Parathyroid adenoma (tissue), 2 donors: ENCODE results near the gene ZNF280B.

Source experiments
- H2AFZ ChIP-seq: fragments of 300-600 bp; sonication (generic); one replicate; pipeline ENCODE4 v1.7.0; 2017; ENCODE audit warnings: antibody characterized with exemption, mild to moderate bottlenecking
- H3K27ac ChIP-seq: fragments of 300-600 bp; sonication (generic); one replicate; pipeline ENCODE4 v1.7.0; 2017
- H3K27me3 ChIP-seq: fragments of 300-600 bp; sonication (generic); one replicate; pipeline ENCODE4 v1.7.0; 2017; ENCODE audit warnings: low read length; ENCODE audit not compliant: control insufficient read depth, insufficient read depth
- H3K36me3 ChIP-seq: fragments of 300-600 bp; sonication (generic); one replicate; pipeline ENCODE4 v1.7.0; 2017; ENCODE audit warnings: low read length; ENCODE audit not compliant: control insufficient read depth, insufficient read depth
- H3K4me1 ChIP-seq: fragments of 300-600 bp; sonication (generic); one replicate; pipeline ENCODE4 v1.7.0; 2017; ENCODE audit warnings: control low read depth
- H3K4me2 ChIP-seq: fragments of 300-600 bp; sonication (generic); one replicate; pipeline ENCODE4 v1.7.0; 2017; ENCODE audit warnings: low read length
- H3K4me3 ChIP-seq: fragments of 300-600 bp; sonication (generic); one replicate; pipeline ENCODE4 v1.7.0; 2017; ENCODE audit warnings: low read depth, low read length
- H3K79me2 ChIP-seq: fragments of 300-600 bp; sonication (generic); one replicate; pipeline ENCODE4 v1.7.0; 2017; ENCODE audit warnings: control low read depth
- H3K9ac ChIP-seq: fragments of 300-600 bp; sonication (generic); one replicate; pipeline ENCODE4 v1.7.0; 2017; ENCODE audit warnings: mild to moderate bottlenecking
- H3K9me3 ChIP-seq: fragments of 300-600 bp; sonication (generic); one replicate; pipeline ENCODE4 v1.7.0; 2017; ENCODE audit warnings: low read length; ENCODE audit not compliant: control insufficient read depth
- TF ChIP-seq, protein P1 (sequence below): fragments of 300-600 bp; sonication (generic); IDR thresholded peaks from one replicate; pipeline ENCODE4 v1.7.0; 2017; ENCODE audit warnings: antibody characterized with exemption, mild to moderate bottlenecking
- donor health status: primary hyperparathyroidism.

The ZNF280B gene

DNA sequence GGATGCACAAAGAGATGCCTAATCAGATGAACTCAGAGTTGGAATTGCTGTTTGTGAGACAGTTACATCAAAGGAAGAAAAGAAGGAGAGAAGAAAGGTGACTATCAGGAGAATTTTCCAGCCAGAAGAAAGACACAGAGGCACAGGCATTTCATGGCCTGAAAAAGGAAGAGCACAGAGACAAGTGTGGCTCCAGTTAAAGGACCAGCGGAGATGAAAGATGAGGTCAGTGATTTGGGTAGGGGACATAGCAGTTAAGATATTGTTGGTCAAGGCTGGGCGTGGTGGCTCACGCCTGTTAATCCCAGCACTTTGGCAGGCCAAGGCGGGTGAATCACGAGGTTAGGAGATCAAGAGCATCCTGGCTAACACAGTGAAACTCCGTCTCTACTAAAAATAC is 15.0 kb upstream of the ZNF280B start:
- H3K27me3 ChIP-seq: no peaks in the 10 kb centered on the region
- H3K4me3 ChIP-seq: no peak overlapping the region
- H3K36me3 ChIP-seq: no peaks in the 10 kb centered on the region

DNA sequence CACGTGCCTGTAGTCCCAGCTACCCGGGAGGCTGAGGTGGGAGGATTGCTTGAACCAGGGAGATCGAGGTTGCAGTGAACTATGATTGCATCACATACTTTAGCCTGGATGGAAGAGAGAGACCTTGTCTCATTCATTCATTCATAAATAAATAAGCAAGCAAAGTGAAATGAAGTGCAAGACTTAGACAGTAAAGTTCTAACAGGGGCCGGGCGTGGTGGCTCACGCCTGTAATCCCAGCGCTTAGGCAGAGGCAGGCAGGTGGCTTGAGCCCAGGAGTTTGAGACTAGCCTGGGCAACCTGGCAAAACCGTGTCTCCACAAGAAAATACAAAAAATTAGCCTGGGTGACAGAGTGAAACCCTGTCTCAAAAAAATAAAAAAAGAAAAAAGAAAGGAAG is 13.1 kb upstream of the ZNF280B start:
- Histone ChIP-seq H3K4me2 (no peak overlapping the region), H3K4me1 (no peaks in the 10 kb centered on the region), H3K27ac (no peak overlapping the region), H3K27me3 (no peaks in the 10 kb centered on the region), H3K36me3 (no peaks in the 10 kb centered on the region), H3K9me3 (no peaks in the 10 kb centered on the region), H3K79me2 (no peaks in the 10 kb centered on the region), H2AFZ (no peak overlapping the region), H3K9ac (no peak overlapping the region), H3K4me3 (no peak overlapping the region)
- TF ChIP-seq, protein P1, sequence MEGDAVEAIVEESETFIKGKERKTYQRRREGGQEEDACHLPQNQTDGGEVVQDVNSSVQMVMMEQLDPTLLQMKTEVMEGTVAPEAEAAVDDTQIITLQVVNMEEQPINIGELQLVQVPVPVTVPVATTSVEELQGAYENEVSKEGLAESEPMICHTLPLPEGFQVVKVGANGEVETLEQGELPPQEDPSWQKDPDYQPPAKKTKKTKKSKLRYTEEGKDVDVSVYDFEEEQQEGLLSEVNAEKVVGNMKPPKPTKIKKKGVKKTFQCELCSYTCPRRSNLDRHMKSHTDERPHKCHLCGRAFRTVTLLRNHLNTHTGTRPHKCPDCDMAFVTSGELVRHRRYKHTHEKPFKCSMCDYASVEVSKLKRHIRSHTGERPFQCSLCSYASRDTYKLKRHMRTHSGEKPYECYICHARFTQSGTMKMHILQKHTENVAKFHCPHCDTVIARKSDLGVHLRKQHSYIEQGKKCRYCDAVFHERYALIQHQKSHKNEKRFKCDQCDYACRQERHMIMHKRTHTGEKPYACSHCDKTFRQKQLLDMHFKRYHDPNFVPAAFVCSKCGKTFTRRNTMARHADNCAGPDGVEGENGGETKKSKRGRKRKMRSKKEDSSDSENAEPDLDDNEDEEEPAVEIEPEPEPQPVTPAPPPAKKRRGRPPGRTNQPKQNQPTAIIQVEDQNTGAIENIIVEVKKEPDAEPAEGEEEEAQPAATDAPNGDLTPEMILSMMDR: no peak

More for the DNA sequence above, 15.0 kb upstream of the ZNF280B start:
- H3K9me3 ChIP-seq: no peaks in the 10 kb centered on the region
- no peak overlapping the region for H3K27ac ChIP-seq
- H3K9ac ChIP-seq: no peak overlapping the region
- no peak overlapping the region for H2AFZ ChIP-seq
- H3K4me1 ChIP-seq: no peaks in the 10 kb centered on the region
- no peaks in the 10 kb centered on the region for H3K79me2 ChIP-seq
- TF ChIP-seq, protein P1: no peak
- H3K4me2 ChIP-seq: no peak overlapping the region

DNA sequence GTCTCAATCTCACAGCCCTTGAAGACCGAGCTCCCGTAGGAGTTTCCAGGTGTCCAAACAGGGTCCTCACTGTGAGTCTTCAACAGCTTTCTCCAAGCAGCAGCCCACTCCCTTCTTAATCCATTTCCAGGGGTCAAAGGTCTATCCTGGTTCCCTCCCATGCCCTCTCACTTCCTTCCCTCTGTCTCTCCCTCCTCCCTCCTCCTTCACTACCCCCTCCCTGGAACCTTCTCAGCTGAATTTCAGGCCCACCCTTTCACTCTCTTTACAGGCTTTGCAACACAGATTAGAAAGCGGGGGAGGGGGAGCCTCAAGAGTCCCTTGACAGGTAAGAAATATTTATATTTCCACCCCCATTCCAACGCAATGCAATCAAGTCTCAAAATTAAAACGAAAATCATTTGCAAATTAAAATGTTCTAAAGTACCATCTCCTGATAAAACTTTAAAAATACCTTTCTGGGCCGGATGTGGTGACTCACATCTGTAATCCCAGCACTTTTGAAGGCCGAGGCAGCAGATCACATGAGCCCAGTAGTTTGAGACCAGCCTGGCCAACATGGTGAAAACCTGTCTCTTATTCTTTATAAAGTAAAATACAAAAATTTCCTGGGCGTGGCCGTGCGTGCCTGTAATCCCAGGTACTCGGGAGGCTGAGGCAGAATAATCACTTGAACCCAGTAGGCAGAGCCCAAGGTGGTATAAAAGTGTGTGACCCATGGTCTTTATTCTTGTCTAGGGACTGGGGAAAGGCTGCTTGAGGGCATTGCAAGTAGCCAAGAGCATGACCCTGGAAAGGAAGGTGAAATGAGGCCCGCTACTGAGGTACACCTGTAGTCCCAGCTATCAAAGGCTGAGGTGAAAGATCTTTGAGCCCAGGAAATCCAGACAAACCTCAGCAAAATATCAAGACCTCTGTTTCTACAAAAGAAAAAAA is 12.4 kb upstream of the ZNF280B start:
- no peaks in the 10 kb centered on the region for H3K4me1 ChIP-seq
- no peak overlapping the region for H3K27ac ChIP-seq
- H3K79me2 ChIP-seq: no peaks in the 10 kb centered on the region
- H3K9ac ChIP-seq: no peak overlapping the region
- no peak overlapping the region for H2AFZ ChIP-seq
- no peak overlapping the region for H3K4me3 ChIP-seq
- H3K36me3 ChIP-seq: no peaks in the 10 kb centered on the region
- TF ChIP-seq, protein P1: no peak
- no peak overlapping the region for H3K4me2 ChIP-seq
- no peaks in the 10 kb centered on the region for H3K27me3 ChIP-seq
- no peaks in the 10 kb centered on the region for H3K9me3 ChIP-seq

DNA sequence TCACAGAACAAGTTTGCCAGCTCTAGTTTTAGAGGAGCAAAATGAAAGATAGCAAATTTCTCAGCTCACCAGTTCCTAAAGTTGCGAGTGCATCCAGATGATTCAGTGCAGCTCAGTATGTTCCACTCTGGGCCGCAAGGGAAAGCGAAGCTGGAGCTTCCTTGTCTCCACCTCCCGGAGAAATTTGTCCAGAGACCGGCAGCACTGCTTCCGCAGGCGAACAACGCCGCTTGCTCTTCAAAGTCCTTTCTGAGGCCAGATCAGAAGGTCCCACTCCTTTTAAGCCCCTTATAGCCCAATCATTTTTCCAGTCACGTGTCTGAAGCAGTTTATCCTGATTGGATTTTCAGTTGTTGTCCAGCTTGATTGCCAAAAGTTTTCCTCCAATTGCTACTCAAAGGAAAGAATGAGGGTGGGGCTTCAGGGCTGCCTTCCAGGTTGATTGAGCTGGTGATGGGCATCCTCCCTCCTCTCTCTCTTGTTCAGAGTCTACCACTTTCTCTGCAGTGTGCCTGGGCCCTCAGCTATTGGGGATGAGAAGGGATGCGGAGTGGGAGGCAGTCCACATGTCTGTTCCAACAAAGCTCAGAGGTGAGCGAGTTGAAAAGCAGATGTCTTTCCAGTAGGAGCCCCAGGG is 11.6 kb upstream of the ZNF280B start, which contains the start of gene ZNF280A:
ZNF280A (minus strand) TSS at position 251 of the 637 bp plus-strand sequence. CDS start 4,640 bp downstream, outside the sequence.
- Histone ChIP-seq H3K4me2 (no peak within 1 kb of the TSS), H3K79me2 (no peaks in the 10 kb centered on the region), H3K9ac (no peak within 1 kb of the TSS), H3K9me3 (no peaks in the 10 kb centered on the region), H3K36me3 (no peaks in the 10 kb centered on the region), H2AFZ (no peak within 1 kb of the TSS), H3K27ac (no peak within 1 kb of the TSS), H3K27me3 (no peaks in the 10 kb centered on the region), H3K4me3 (no peak within 1 kb of the TSS), H3K4me1 (no peaks in the 10 kb centered on the region)
- TF ChIP-seq, protein P1: no peak
